ENCODE data around the gene SERP2.

SERP2 gene

DNA sequence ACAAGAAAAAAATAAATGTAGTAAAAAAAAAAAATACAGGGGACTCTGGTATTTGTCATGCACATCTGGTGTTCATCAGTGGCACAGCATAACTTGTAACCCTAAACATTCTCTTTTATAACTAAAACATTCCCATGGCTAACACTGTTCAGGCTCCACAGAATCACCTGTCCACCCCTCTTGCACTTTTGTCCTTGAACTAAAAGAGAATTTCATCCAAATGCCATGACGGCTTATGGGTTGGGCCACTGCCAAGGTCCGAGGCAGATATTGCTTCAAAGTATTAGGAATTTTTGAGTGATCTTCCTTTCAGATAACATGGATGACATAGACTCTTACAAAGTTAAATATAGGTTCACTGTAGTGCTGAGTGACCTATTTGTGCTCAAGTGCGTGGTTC lies 25.7 kb upstream of the SERP2 start:
- no peak for ATAC-seq (replicated peaks)
- H3K27me3 Mint-ChIP-seq, result no peaks in the 10 kb centered on the region
- no peak for DNase-seq

DNA sequence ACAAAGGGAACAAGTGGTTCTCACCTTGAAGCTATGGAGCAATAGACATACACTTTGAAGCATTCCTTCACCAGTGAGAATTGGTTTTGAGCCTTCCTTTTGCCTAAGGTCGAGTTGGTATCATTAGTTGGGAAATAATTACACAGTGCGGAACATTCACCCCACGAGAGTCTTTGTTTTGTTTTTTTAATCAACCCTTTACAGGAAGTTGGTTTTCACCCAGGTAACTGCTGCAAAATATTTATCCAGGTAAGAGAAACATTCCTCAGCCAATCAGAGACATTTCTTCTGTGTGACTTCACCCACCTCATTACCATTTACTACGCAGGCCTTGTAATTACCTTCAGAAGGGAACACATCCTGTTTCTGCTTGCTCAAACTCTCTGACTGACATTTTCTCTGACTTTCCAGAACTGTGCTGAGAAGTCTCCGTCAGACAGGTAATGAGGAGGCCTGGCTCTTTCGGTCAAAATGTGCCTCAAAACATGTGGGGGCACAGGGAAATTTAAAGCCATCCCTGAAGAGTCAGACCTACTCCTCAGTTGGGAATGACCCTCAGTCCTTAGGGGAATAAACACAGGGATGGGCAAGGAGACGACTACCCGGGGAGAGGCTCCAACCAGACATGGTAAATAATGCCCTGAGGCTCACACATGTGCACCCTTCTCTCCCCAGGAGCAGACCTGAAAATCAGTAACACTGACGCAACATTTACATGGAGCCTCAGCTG lies 22.7 kb upstream of the SERP2 start:
- no peak overlapping the region for H3K27ac Mint-ChIP-seq
- ATAC-seq (replicated peaks) (no peak), DNase-seq (no peak)
- no peaks in the 10 kb centered on the region for H3K36me3 Mint-ChIP-seq
- H3K4me1 Mint-ChIP-seq, result no peaks in the 10 kb centered on the region
- H3K4me3 Mint-ChIP-seq, result no peak overlapping the region
- no peaks in the 10 kb centered on the region for H3K27me3 Mint-ChIP-seq
- no peaks in the 10 kb centered on the region for H3K9me3 Mint-ChIP-seq

More for the DNA sequence above, 25.7 kb upstream of the SERP2 start:
- Mint-ChIP-seq H3K4me3 (no peak overlapping the region), H3K27ac (no peak overlapping the region), H3K9me3 (no peaks in the 10 kb centered on the region), H3K36me3 (no peaks in the 10 kb centered on the region), H3K4me1 (no peaks in the 10 kb centered on the region)

GRCh38 chr13:44351505-44351854 lies 22.1 kb upstream of the SERP2 start:
- H3K9me3 Mint-ChIP-seq, result no peaks in the 10 kb centered on the region
- H3K4me3 Mint-ChIP-seq, result no peak overlapping the region
- H3K27ac Mint-ChIP-seq, result no peak overlapping the region
- DNase-seq (no peak), ATAC-seq (replicated peaks) (no peak)
- no peaks in the 10 kb centered on the region for H3K27me3 Mint-ChIP-seq
- H3K36me3 Mint-ChIP-seq, result no peaks in the 10 kb centered on the region
- H3K4me1 Mint-ChIP-seq, result no peaks in the 10 kb centered on the region

- DNase-seq, result no peak
- no peak overlapping the region for H3K4me3 Mint-ChIP-seq
Measured at GRCh38 chr13:44352202-44352601, 21.4 kb upstream of the SERP2 start.

DNA sequence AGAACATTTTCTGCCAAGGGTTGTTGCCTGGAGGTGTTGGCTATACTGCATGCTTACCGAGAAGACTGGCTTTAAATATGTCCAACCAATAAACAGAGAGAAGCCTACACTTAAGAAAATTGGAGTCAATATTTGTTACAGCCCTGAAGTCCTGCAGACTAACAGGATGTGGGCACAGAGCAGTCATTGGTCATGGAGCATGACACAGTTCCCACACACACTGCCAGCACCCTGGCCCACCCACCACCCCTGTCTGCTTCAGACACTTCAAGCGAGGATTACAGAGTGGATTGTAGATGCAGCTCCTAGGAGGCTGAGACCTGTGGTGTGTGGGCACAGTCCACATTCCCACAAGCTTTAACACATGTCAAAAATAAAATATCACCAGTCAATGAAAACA lies 21.0 kb upstream of the SERP2 start:
- DNase-seq (no peak), ATAC-seq (replicated peaks) (no peak)
- no peaks in the 10 kb centered on the region for H3K27me3 Mint-ChIP-seq
- no peak overlapping the region for H3K4me3 Mint-ChIP-seq
- no peak overlapping the region for H3K27ac Mint-ChIP-seq
- no peaks in the 10 kb centered on the region for H3K36me3 Mint-ChIP-seq
- no peaks in the 10 kb centered on the region for H3K9me3 Mint-ChIP-seq
- H3K4me1 Mint-ChIP-seq, result no peaks in the 10 kb centered on the region

More at GRCh38 chr13:44352202-44352601, 21.4 kb upstream of the SERP2 start:
- Mint-ChIP-seq H3K36me3 (no peaks in the 10 kb centered on the region), H3K9me3 (no peaks in the 10 kb centered on the region), H3K27me3 (no peaks in the 10 kb centered on the region), H3K27ac (no peak overlapping the region), H3K4me1 (no peaks in the 10 kb centered on the region)
- ATAC-seq (replicated peaks), result no peak

DNA sequence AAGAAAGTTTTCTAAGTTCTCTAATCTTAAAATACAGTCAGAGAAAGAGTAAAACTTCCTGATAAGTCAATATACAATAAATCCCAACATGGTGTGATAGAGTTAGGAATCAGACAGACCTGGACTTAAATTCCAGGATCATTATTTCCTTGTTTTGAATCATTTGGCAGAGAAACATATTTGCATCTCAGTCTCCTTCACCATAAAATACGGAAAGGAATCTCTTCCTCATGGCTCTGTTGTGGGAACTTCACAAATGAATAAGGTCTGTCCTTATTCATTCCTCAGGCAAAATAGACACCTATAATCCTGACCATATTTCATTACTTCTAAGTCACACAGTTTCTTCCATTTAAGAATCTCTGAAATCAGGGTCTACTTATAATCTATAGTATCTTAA lies 19.3 kb upstream of the SERP2 start:
- Mint-ChIP-seq H3K4me1 (peaks cover 0 to 2% of the 10 kb centered on the region in 2 donors), H3K9me3 (no peaks in the 10 kb centered on the region), H3K36me3 (no peaks in the 10 kb centered on the region), H3K27me3 (no peaks in the 10 kb centered on the region), H3K27ac (no peak overlapping the region), H3K4me3 (no peak overlapping the region)
- DNase-seq (no peak), ATAC-seq (replicated peaks) (no peak)

- Mint-ChIP-seq H3K27ac (no peak overlapping the region), H3K4me1 (peaks cover 0 to 2% of the 10 kb centered on the region in 2 donors), H3K9me3 (no peaks in the 10 kb centered on the region), H3K36me3 (no peaks in the 10 kb centered on the region), H3K27me3 (no peaks in the 10 kb centered on the region), H3K4me3 (no peak overlapping the region)
- DNase-seq, result no peak
- ATAC-seq (replicated peaks), result no peak
Measured at GRCh38 chr13:44354884-44355283, 18.7 kb upstream of the SERP2 start.

GRCh38 chr13:44355621-44356020 lies 18.0 kb upstream of the SERP2 start:
- no peaks in the 10 kb centered on the region for H3K27me3 Mint-ChIP-seq
- ATAC-seq (replicated peaks) (no peak), DNase-seq (no peak)
- peaks cover 0 to 2% of the 10 kb centered on the region in 2 donors for H3K4me1 Mint-ChIP-seq
- no peaks in the 10 kb centered on the region for H3K9me3 Mint-ChIP-seq
- no peaks in the 10 kb centered on the region for H3K36me3 Mint-ChIP-seq
- H3K27ac Mint-ChIP-seq, result no peak overlapping the region
- no peak overlapping the region for H3K4me3 Mint-ChIP-seq

- no peak overlapping the region for H3K27ac Mint-ChIP-seq
- H3K36me3 Mint-ChIP-seq, result no peaks in the 10 kb centered on the region
- H3K9me3 Mint-ChIP-seq, result no peaks in the 10 kb centered on the region
- peaks cover 0 to 2% of the 10 kb centered on the region in 2 donors for H3K4me1 Mint-ChIP-seq
- peaks cover 0 to 6% of the 10 kb centered on the region in 2 donors for H3K27me3 Mint-ChIP-seq
- DNase-seq (no peak), ATAC-seq (replicated peaks) (no peak)
- H3K4me3 Mint-ChIP-seq, result no peak overlapping the region
Measured at GRCh38 chr13:44359983-44360375, 13.6 kb upstream of the SERP2 start.

GRCh38 chr13:44362394-44363040 lies 11.1 kb upstream of the SERP2 start:
- Mint-ChIP-seq H3K27ac (no peak overlapping the region), H3K36me3 (no peaks in the 10 kb centered on the region), H3K4me3 (no peak overlapping the region), H3K9me3 (no peaks in the 10 kb centered on the region), H3K4me1 (peaks cover 0 to 2% of the 10 kb centered on the region in 2 donors), H3K27me3 (peaks cover under 1 to 7% of the 10 kb centered on the region in 2 donors)
- DNase-seq, result no peak
- no peak for ATAC-seq (replicated peaks)

DNA sequence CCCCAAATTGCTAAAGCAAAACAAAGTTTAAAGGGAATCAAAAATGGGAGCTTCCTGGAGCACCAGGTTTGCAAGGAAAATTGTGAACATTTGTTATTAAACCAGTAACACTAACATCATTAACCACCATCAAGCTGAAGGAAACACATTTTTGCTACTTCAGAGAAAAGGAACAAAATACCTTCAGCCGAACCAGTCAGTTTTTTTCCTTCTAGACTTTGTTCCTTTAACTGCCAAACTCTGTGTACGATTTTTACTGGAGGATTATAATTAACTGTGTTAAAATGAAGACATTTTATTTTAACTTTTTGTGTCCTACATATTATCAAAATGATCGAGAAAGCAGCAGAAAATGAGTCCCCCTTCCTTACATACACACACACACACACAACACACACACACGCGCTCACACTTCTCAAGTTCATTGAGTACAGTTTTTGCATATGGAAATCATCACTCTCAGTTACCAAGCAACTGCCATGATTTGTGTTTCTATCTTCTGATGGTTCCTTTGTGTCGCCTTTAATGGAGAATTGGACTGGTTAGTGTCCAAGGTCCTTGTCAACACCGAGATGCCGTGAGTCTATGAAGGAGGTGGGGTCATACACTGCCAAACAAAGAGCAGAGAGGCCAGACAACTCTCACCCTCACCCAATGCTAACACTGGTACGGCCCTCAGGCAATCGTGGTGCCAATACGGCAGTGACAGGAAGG lies 9.8 kb upstream of the SERP2 start:
- Mint-ChIP-seq H3K27me3 (peaks cover 4 to 9% of the 10 kb centered on the region in 2 donors), H3K4me1 (no peaks in the 10 kb centered on the region), H3K9me3 (no peaks in the 10 kb centered on the region), H3K36me3 (no peaks in the 10 kb centered on the region), H3K4me3 (no peak overlapping the region), H3K27ac (no peak overlapping the region)
- DNase-seq, result no peak
- ATAC-seq (replicated peaks), result no peak

DNA sequence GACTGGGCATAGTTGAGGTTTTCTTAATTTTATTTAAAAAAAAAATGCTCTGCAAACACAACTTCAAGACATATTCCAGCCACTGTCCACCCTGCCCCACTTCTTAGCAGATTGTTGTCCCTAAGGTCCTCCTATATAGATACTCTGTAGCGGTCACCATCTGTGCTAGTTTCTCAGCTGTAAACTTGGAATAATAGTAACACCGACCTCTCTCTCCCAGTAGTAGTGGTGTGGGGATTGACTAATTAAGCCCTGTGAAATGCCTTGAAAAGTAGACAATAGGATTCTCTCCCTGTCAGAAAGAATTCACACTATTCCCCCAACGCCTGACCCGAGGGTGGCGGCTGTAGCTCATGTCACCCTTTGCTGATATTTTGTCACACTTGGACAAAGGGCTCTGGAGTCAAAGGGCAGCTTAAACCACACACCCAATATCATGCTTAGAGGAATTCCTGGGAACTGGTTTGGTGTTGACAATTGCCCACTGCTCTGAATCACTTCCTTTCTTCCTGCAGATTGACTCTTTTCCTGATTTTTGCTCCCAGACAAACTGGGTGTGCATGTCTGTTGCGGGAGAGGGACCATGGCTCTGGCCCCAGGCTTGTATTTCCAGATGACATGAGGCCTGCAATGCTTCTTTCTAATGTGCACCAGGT lies 9.2 kb upstream of the SERP2 start:
- Mint-ChIP-seq H3K27ac (no peak overlapping the region), H3K27me3 (peaks cover 4 to 9% of the 10 kb centered on the region in 2 donors), H3K4me1 (no peaks in the 10 kb centered on the region), H3K36me3 (no peaks in the 10 kb centered on the region), H3K4me3 (no peak overlapping the region), H3K9me3 (no peaks in the 10 kb centered on the region)
- ATAC-seq (replicated peaks) (no peak), DNase-seq (no peak)

- no peak for ATAC-seq (replicated peaks)
- no peak overlapping the region for H3K27ac Mint-ChIP-seq
- H3K4me3 Mint-ChIP-seq, result no peak overlapping the region
- no peak for DNase-seq
- no peaks in the 10 kb centered on the region for H3K4me1 Mint-ChIP-seq
- H3K36me3 Mint-ChIP-seq, result no peaks in the 10 kb centered on the region
- H3K27me3 Mint-ChIP-seq, result peaks cover 4 to 9% of the 10 kb centered on the region in 2 donors
- no peaks in the 10 kb centered on the region for H3K9me3 Mint-ChIP-seq
Measured at GRCh38 chr13:44365008-44365407, 8.6 kb upstream of the SERP2 start.

DNA sequence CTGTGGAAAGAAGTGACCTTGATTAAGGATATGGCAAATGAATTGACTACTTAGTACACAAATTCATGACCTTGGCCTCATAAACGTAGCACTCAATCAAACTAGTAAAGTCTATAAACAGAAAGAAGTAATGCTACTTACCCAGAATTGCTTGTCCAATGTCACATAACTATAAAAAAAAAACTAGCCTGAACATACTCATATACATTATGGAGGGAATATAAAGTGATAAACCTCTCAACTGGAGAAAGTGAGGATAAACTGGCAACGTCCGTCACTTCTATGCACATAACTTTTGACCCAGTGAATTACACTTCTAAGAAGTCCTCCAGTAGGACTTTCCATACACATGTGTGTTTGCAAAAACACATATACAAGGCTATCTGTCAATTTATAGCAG lies 7.7 kb upstream of the SERP2 start:
- H3K4me1 Mint-ChIP-seq, result no peaks in the 10 kb centered on the region
- no peak overlapping the region for H3K27ac Mint-ChIP-seq
- no peaks in the 10 kb centered on the region for H3K36me3 Mint-ChIP-seq
- peaks cover 4 to 11% of the 10 kb centered on the region in 2 donors for H3K27me3 Mint-ChIP-seq
- no peaks in the 10 kb centered on the region for H3K9me3 Mint-ChIP-seq
- no peak overlapping the region for H3K4me3 Mint-ChIP-seq
- DNase-seq (no peak), ATAC-seq (replicated peaks) (no peak)

All from stimulated activated naive B cell treated with anti-CD40 and anti-IgM and Interleukin-4, amounts not matched to agents 10 μg/mL and 1 μg/mL and 100 μg/mL, for 72 hours (primary cell).